GM19240 (cell line): ENCODE results near the gene PSMG3.

Experiments used
- DNase-seq: peaks from one replicate; pipeline ENCODE4 v3.0.0; 2011; ENCODE audit warnings: low spot score; ENCODE audit not compliant: insufficient read length

PSMG3 gene

GRCh38 chr7:1545417-1546246 lies 24.2 kb downstream of the PSMG3 start:
- DNase-seq = no peak

GRCh38 chr7:1544896-1545416 lies 24.9 kb downstream of the PSMG3 start:
- DNase-seq = no peak

- DNase-seq = no peak
These were observed 25.5 kb downstream of the PSMG3 start for GRCh38 chr7:1544178-1544895.

GRCh38 chr7:1543826-1544177 lies 26.0 kb downstream of the PSMG3 start:
- no peak for DNase-seq

- DNase-seq = no peak
These were observed 26.7 kb downstream of the PSMG3 start for GRCh38 chr7:1542841-1543747.

GRCh38 chr7:1542329-1542728 lies 27.5 kb downstream of the PSMG3 start:
- no peak for DNase-seq

- no peak for DNase-seq
These were observed 28.2 kb downstream of the PSMG3 start for GRCh38 chr7:1541431-1542162.

- DNase-seq = no peak
These were observed 29.0 kb downstream of the PSMG3 start for GRCh38 chr7:1540776-1541271.

GRCh38 chr7:1539882-1540775 lies 29.7 kb downstream of the PSMG3 start:
- no peak for DNase-seq

GRCh38 chr7:1539181-1539881 lies 30.5 kb downstream of the PSMG3 start:
- DNase-seq = no peak

GRCh38 chr7:1538544-1539180 lies 31.2 kb downstream of the PSMG3 start:
- DNase-seq = no peak

- no peak for DNase-seq
These were observed 32.1 kb downstream of the PSMG3 start for GRCh38 chr7:1537535-1538412.

- DNase-seq = no peak
These were observed 32.9 kb downstream of the PSMG3 start for GRCh38 chr7:1536743-1537534.

- DNase-seq = no peak
These were observed 33.4 kb downstream of the PSMG3 start for GRCh38 chr7:1536455-1536742.

GRCh38 chr7:1535701-1536454 lies 34.0 kb downstream of the PSMG3 start:
- DNase-seq = no peak

- DNase-seq = no peak
These were observed 34.8 kb downstream of the PSMG3 start for GRCh38 chr7:1535100-1535458.
